Measurements from ENCODE around the gene MPPE1.

GRCh38 chr18:11874676-11875075 lies 33.4 kb downstream of the MPPE1 start:
- no peak for TF ChIP-seq POLR2A (IDR thresholded peaks at IDR 0.05)
- TF ChIP-seq CTCF (IDR thresholded peaks at IDR 0.05), result no peak

Measured in body of pancreas (tissue), 4 donors.